Spinal cord (tissue), 10 donors: ENCODE data around the gene ZNF124. TPM values are rescaled to one million over a fixed set of nuclear protein-coding genes. Genes with fewer than 3 reads are reported as not detected.

Experiments
- DNase-seq, 6 donors: peaks; one replicate each; pipeline versions ENCODE4 v3.0.0 to v3.0.0-alpha.2; 2013 to 2015; ENCODE audit warnings: low spot score in 6 of 6, low read depth in 4 of 6
- H3K27ac ChIP-seq: one replicate; pipeline ENCODE4 v1.5.1; 2013; ENCODE audit warnings: low read depth, low read length, control low read depth
- H3K27me3 ChIP-seq: one replicate; pipeline ENCODE4 v1.6.1; 2013; ENCODE audit warnings: low read length; ENCODE audit not compliant: control insufficient read depth, insufficient read depth
- H3K36me3 ChIP-seq: one replicate; pipeline ENCODE4 v1.6.1; 2013; ENCODE audit warnings: low read length; ENCODE audit not compliant: control insufficient read depth, insufficient read depth
- H3K4me1 ChIP-seq: one replicate; pipeline ENCODE4 v1.6.1; 2013; ENCODE audit warnings: low read length; ENCODE audit not compliant: control insufficient read depth, insufficient read depth
- H3K4me3 ChIP-seq: one replicate; pipeline ENCODE4 v1.5.1; 2013; ENCODE audit warnings: low read depth, low read length, control low read depth
- H3K9me3 ChIP-seq: one replicate; pipeline ENCODE4 v1.6.1; 2013; ENCODE audit warnings: low read length; ENCODE audit not compliant: control insufficient read depth, insufficient read depth
- WGBS: methylation state at CpG from one replicate; pipeline ENCODE4 v1.1.5; 2013; ENCODE audit warnings: missing lambda C conversion rate; ENCODE audit not compliant: insufficient coverage; 5-methylcytosine and 5-hydroxymethylcytosine counted together
- polyA plus RNA-seq, 2 donors: library from polyadenylated mRNA; unstranded; fragments of 120-200 nt; gene quantifications; one replicate each; pipeline ENCODE4 v1.2.1, GENCODE V29; 2013; ENCODE audit not compliant: insufficient read length in 2 of 2
- total RNA-seq, 2 donors: library from RNA; depleted of rRNA in 1 of 2; stranded (reverse); fragments of 120-200 nt in 1 of 2; fragments of >200 nt in 1 of 2; gene quantifications; one replicate each; pipeline versions ENCODE4 v1.2.3 to v1.2.4, GENCODE V29; 2013 to 2014
- donor health status: healthy.

The ZNF124 gene
- total and polyA plus RNA-seq, 4 donors, result 9.6 to 98.7 (median 35.4) TPM

DNA sequence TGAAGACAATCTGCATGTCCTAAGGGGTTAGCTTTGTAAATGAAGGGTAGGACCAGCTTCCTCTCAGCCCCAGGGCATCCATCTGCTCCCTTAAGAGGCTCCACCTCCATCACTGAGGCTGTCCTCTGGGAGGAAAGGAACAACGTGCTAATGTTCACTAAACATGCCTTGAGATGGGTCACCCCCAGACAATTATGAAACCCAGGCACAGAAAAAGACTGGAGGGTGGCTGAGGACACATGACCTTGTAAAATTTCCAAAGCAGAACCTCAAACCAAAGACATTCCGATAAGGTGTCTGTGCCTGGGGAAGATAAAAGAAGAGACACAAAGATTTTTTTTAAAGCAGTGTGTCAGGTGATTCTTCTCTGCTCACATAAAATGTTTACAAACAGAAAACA lies 37.6 kb upstream of the ZNF124 start:
- no peaks in the 10 kb centered on the region for H3K36me3 ChIP-seq
- H3K27me3 ChIP-seq, result no peaks in the 10 kb centered on the region
- H3K27ac ChIP-seq, result no peak overlapping the region
- WGBS, result no CpG with 5 or more reads among the region's 2 CpGs
- H3K9me3 ChIP-seq, result no peaks in the 10 kb centered on the region
- H3K4me3 ChIP-seq, result peak overlapping the region; percentile 72
- DNase-seq, result no peak
- peaks cover 6% of the 10 kb centered on the region for H3K4me1 ChIP-seq

DNA sequence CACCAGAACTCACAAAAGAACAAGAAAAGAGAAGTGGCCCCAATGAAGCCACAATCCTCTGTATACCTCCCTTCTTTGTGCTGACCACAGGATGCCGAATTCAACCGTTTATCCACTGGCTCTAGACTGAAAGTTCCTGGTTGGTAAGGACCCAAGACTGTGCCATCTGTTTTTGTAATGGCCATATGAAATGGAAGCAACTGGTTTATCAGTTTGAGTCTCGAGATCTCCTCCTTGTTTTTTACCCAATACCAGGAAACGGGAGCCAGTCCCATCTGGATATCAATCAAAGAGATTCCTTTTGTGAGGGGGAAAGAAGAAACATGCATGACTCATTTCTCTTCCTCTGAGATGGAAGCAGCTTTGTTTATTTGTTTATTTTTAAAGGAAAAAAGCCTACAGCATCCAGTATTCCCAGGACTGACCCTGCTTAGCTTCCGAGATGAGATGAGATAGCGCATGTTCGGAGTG lies 32.4 kb upstream of the ZNF124 start:
- no peak for DNase-seq
- Histone ChIP-seq H3K4me1 (peaks cover 4% of the 10 kb centered on the region), H3K36me3 (no peaks in the 10 kb centered on the region), H3K27me3 (no peaks in the 10 kb centered on the region), H3K4me3 (no peak overlapping the region), H3K9me3 (no peaks in the 10 kb centered on the region), H3K27ac (no peak overlapping the region)
- WGBS, result 88% methylated on average over 3 of the region's 7 CpGs

DNA sequence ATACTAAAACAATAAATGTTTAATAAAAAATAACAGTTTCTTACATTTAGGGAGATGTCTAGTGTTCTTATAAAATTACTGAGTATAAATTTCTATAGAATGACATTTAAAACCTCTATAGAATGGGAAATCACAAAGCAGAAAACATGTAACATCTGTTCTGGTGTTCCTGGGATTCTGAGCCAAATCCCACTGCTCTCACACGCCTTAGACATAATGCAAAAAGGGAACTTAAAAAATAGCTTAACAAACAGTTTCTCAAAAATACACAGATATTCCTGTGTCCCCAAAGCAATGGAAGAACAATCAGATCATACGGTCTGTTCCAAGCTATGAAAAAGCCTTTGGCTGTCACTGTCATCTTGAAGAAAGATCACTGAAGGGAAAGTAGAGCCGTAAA lies 27.0 kb upstream of the ZNF124 start:
- Histone ChIP-seq H3K4me3 (no peak overlapping the region), H3K27ac (no peak overlapping the region), H3K9me3 (no peaks in the 10 kb centered on the region), H3K27me3 (no peaks in the 10 kb centered on the region), H3K4me1 (no peaks in the 10 kb centered on the region), H3K36me3 (peaks cover 5% of the 10 kb centered on the region)
- DNase-seq, result no peak
- 30% methylated on average over 2 of the region's 3 CpGs for WGBS

DNA sequence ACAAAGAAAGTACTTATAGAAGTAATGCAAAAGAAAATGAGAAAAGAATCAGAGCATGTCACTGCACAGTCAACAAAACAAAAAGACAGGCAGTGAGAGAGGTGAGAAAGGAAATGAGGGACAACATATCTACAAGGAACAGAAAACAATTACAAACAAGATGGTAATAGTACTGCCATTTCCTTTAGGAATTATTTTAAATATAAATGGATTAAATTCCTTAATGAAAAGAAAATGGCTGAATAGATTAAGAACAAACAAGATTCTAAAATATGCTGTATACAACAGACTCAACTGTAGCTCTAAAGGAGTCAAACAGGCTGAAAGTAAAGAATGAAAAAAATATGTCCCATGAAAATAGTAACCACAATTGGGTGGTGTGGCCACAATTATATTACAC lies 22.1 kb upstream of the ZNF124 start:
- Histone ChIP-seq H3K4me3 (no peak overlapping the region), H3K27me3 (no peaks in the 10 kb centered on the region), H3K27ac (no peak overlapping the region), H3K4me1 (no peaks in the 10 kb centered on the region), H3K36me3 (peaks cover 7% of the 10 kb centered on the region), H3K9me3 (peaks cover 5% of the 10 kb centered on the region)
- no peak for DNase-seq

DNA sequence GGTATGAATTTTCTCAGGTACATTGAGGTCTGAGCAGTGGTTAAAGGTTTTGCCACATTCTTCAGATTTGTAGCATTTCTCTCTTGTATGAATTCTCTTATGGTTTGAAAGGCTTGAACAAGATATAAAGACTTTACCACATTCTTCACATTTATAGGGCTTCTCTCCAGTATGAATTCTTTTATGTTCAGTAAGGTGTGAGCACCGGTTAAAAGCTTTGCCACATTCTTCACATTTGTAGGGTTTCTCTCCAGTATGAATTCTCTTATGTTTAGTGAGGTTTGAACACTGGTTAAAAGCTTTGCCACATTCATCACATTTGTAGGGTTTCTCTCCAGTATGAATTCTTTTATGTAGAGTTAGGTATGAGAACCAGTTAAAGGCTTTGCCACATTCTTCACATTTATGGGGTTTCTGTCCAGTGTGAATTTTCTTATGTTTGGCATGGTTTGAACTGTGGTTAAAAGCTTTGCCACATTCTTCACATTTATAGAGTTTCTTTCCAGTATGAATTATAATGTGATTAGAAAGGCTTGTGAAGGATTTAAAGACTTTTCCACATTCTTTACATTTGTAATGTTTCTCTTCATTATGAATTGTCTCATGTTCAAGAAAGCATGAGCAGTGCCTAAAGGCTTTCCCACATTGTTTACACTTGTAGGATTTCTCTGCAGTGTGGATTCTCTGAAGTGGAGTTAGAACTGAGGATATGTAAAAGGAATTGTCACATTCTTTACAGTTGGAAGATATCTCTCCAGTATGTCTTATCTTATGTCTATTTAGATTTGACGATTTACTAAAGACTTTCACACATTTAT lies 18.4 kb upstream of the ZNF124 start:
- Histone ChIP-seq H3K9me3 (peaks cover 6% of the 10 kb centered on the region), H3K4me3 (no peak overlapping the region), H3K36me3 (peaks cover 5% of the 10 kb centered on the region), H3K27me3 (no peaks in the 10 kb centered on the region), H3K27ac (no peak overlapping the region), H3K4me1 (no peaks in the 10 kb centered on the region)
- no peak for DNase-seq
- WGBS, result no CpG with 5 or more reads among the region's 2 CpGs

DNA sequence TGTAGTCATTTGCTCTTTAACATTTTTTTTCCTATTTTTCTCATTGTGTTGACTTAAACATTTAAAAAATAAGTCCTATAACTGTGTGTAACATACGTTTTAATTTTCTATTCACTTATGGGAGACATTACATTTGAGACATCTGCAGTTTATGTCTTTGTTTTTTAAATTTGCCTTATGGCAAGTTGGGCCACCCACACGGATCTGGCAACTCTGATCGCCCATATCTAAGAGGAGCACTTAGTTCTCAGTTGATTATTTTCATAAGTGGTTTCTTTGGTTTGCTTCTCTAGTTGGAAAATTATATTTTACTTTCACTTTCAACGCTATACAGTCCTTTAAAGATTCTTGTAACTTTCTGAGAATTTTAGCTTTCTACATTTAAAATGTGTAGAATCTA lies 13.8 kb upstream of the ZNF124 start:
- no peak for DNase-seq
- peaks cover 3% of the 10 kb centered on the region for H3K9me3 ChIP-seq
- peaks cover 4% of the 10 kb centered on the region for H3K36me3 ChIP-seq
- H3K4me3 ChIP-seq, result no peak overlapping the region
- H3K4me1 ChIP-seq, result no peaks in the 10 kb centered on the region
- H3K27me3 ChIP-seq, result no peaks in the 10 kb centered on the region
- no CpG with 5 or more reads among the region's 4 CpGs for WGBS
- no peak overlapping the region for H3K27ac ChIP-seq

DNA sequence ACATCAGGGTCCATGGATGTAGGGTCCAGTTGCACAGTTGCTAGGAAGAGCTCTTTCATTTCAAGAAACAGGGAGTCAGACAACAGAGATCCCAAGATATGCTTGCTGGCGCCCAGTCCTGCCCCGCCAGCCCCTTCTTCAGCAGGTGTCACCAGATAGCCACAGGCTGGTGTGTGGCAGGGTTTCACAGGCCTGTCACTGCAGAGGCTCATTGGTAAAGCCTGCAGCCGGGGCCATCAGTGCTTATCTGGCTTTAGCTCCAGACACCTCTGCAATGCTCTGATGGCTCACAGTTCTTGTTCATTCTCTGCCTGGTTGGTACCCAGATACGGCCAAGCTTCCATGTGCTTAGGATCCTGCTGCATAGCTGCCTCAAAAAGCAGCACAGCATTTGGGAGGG lies 12.4 kb upstream of the ZNF124 start:
- Histone ChIP-seq H3K27me3 (no peaks in the 10 kb centered on the region), H3K27ac (no peak overlapping the region)
- WGBS, result 91% methylated on average over 4 of the region's 4 CpGs

DNA sequence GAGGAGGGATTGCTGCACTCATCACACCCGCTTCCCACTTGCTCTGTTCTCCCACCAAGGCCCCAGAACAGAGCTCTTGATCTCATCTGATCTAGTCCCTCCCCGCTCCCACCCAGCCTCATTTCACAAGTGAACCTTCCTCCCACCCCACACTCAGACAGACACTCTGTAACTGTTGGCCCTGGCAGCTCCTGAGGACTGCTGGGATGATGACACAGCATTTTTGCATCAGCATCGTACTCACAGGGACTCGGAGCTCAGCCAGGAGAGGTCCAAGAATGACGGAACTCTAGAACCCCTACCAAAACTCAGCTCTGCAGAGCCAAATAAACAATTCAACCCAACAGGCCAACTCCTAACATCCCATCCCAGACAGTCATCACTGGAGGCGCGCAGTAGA lies 11.2 kb upstream of the ZNF124 start:
- WGBS, result 96% methylated on average over 5 of the region's 7 CpGs
- peaks cover 1% of the 10 kb centered on the region for H3K9me3 ChIP-seq
- H3K4me3 ChIP-seq, result no peak overlapping the region
- no peaks in the 10 kb centered on the region for H3K4me1 ChIP-seq
- H3K36me3 ChIP-seq, result peaks cover 4% of the 10 kb centered on the region
- H3K27me3 ChIP-seq, result no peaks in the 10 kb centered on the region
- no peak overlapping the region for H3K27ac ChIP-seq
- no peak for DNase-seq

More for the DNA sequence above, 12.4 kb upstream of the ZNF124 start:
- Histone ChIP-seq H3K4me3 (no peak overlapping the region), H3K9me3 (peaks cover 1% of the 10 kb centered on the region), H3K4me1 (no peaks in the 10 kb centered on the region), H3K36me3 (peaks cover 4% of the 10 kb centered on the region)
- no peak for DNase-seq

DNA sequence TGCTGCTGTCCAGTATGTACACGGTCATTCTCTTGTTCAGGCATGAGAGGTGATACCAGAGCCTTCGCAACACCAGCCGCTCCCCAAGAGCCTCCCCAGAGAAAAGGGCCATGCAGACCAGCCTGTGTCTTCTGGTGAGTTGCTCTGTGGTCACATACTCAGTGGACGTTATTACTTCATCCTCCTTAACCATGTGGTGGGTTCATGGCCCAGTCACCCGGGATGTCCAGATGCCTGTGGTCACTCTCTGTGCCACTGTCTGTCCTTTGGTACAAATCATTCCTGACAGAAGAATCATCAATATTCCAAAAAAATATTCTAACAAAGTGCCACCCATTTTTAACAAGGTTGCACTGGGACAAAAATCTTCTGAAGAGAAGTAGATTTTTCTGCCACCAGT lies 8.8 kb upstream of the ZNF124 start:
- Histone ChIP-seq H3K27me3 (no peaks in the 10 kb centered on the region), H3K4me3 (no peak overlapping the region), H3K9me3 (no peaks in the 10 kb centered on the region), H3K27ac (no peak overlapping the region), H3K36me3 (peaks cover 7% of the 10 kb centered on the region), H3K4me1 (no peaks in the 10 kb centered on the region)
- DNase-seq, result no peak
- 82% methylated on average over 5 of the region's 5 CpGs for WGBS

DNA sequence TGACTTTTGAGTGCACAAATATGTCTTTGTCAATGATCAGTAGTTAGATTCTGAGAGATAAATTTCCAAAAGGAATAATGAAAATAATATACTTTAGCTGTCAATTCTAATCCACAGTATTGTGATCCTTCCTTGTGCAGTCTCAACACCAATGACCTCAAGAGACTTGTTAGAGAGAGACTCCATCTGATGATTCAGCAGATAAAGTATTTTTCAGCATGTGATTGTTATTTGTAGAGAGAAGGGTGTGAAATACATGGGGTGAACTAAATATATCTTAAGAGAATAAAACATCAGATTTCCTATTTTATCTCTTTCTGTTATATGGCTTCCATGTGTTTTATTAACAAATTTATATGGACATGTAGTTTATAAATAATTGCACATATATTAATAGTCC lies 5.9 kb upstream of the ZNF124 start:
- DNase-seq, result no peak
- no peaks in the 10 kb centered on the region for H3K9me3 ChIP-seq
- no peak overlapping the region for H3K4me3 ChIP-seq
- H3K36me3 ChIP-seq, result peaks cover 3% of the 10 kb centered on the region
- no peaks in the 10 kb centered on the region for H3K4me1 ChIP-seq
- no peak overlapping the region for H3K27ac ChIP-seq
- H3K27me3 ChIP-seq, result no peaks in the 10 kb centered on the region
